Omental fat pad (tissue), 4 donors: ENCODE measurements around the gene QRICH1. TPM values are rescaled to one million over a fixed set of nuclear protein-coding genes. Genes with fewer than 3 reads are reported as not detected.

Experiments
- ATAC-seq: fragments of 150-250 bp; one replicate; pipeline ENCODE4 v1.9.1; 2016; ENCODE audit warnings: mild to moderate bottlenecking, moderate library complexity; ENCODE audit not compliant: low FRiP score
- DNase-seq: peaks from one replicate; pipeline ENCODE4 v3.0.0-alpha.2; 2019; ENCODE audit warnings: low spot score
- CTCF ChIP-seq, 3 donors: fragments of 450-650 bp; IDR thresholded peaks; one replicate each; pipeline ENCODE4 v1.5.1; 2016 to 2017; ENCODE audit warnings: antibody characterized with exemption in 3 of 3, mild to moderate bottlenecking in 3 of 3, moderate library complexity in 2 of 3
- total RNA-seq, 4 donors: library from RNA; depleted of rRNA; stranded (reverse); fragments of >200 nt; gene quantifications; one replicate each; pipeline ENCODE4 v1.1.0, GENCODE V29; 2016

Gene QRICH1
- total RNA-seq, 4 donors from 2014 or later, result 53.2 to 71.2 (median 61.9) TPM

- no peak for DNase-seq
- no peak for TF ChIP-seq CTCF (IDR thresholded peaks at IDR 0.05)
- no peak for ATAC-seq
These were observed 5.2 kb upstream of the QRICH1 start for GRCh38 chr3:49098910-49099630.

- DNase-seq (no peak), ATAC-seq (no peak)
- TF ChIP-seq CTCF (IDR thresholded peaks at IDR 0.05), result no peak
These were observed 4.6 kb upstream of the QRICH1 start for GRCh38 chr3:49098429-49098828.

GRCh38 chr3:49092938-49093852 lies 676 bp downstream of the QRICH1 start:
- DNase-seq (peak; percentile 35), ATAC-seq (peak; percentile 50)
- no peak for TF ChIP-seq CTCF (IDR thresholded peaks at IDR 0.05)

GRCh38 chr3:49081429-49081828 lies 12.4 kb downstream of the QRICH1 start:
- DNase-seq (no peak), ATAC-seq (no peak)
- no peak for TF ChIP-seq CTCF (IDR thresholded peaks at IDR 0.05)

GRCh38 chr3:49079270-49079669 lies 14.6 kb downstream of the QRICH1 start:
- ATAC-seq (no peak), DNase-seq (no peak)
- TF ChIP-seq CTCF (IDR thresholded peaks at IDR 0.05), result no peak

- no peak for ATAC-seq
- no peak for DNase-seq
- no peak for TF ChIP-seq CTCF (IDR thresholded peaks at IDR 0.05)
These were observed 17.2 kb downstream of the QRICH1 start for GRCh38 chr3:49076646-49077045.
